ENCODE data around the gene NPDC1. TPM values are rescaled to one million over a fixed set of nuclear protein-coding genes. Genes with fewer than 3 reads are reported as not detected.

The NPDC1 gene
- total RNA-seq, 1 experiment from 2014 or later, result 73.9 TPM

DNA sequence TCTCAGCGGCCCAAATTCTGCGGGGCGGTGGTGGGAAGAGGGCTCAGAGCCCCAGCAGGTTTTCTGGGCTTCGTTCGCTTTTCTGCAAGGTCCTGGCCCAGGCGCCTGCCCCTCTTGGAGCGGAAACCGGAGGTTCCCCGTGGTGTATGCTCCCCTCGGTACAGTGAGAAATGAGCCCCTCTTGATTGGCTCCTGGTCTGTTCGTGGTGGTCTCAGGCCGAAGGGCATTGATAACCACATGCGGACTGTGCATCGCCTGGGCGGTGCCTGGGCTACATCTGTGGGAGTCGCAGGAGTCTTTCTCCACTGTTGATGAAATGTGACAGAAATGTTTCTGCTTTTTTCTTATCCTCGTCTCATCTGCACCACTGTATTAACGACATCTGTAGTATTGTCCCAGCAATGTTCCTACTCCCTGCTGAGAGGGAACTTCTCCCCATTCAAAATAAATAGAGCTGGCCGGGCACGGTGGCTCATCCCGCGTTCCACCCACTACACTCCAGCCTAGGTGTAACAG is 41.5 kb upstream of the NPDC1 start:
- intact Hi-C loops (cut with micrococcal nuclease; ENCODE audit: unreplicated experiment), result no loop called here
- no peak for TF ChIP-seq EZH2 (IDR thresholded peaks at IDR 0.05; ENCODE audit: borderline replicate concordance, low read depth, low read length, poor library complexity, severe bottlenecking)
- TF ChIP-seq, protein P1, sequence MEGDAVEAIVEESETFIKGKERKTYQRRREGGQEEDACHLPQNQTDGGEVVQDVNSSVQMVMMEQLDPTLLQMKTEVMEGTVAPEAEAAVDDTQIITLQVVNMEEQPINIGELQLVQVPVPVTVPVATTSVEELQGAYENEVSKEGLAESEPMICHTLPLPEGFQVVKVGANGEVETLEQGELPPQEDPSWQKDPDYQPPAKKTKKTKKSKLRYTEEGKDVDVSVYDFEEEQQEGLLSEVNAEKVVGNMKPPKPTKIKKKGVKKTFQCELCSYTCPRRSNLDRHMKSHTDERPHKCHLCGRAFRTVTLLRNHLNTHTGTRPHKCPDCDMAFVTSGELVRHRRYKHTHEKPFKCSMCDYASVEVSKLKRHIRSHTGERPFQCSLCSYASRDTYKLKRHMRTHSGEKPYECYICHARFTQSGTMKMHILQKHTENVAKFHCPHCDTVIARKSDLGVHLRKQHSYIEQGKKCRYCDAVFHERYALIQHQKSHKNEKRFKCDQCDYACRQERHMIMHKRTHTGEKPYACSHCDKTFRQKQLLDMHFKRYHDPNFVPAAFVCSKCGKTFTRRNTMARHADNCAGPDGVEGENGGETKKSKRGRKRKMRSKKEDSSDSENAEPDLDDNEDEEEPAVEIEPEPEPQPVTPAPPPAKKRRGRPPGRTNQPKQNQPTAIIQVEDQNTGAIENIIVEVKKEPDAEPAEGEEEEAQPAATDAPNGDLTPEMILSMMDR (conservative IDR thresholded peaks at IDR 0.05; ENCODE audit: low read depth, low read length), result no peak
- CTCF ChIA-PET, result interaction anchor here (0.6 to 1.3 kb wide), 5 partner anchors 17 to 149 kb away, joined by 3 to 6 read pairs (median 3); partner anchors contain the start of gene SAPCD2
- peaks cover 25% of the 10 kb centered on the region for H3K4me1 ChIP-seq (ENCODE audit: insufficient read depth, low read length, poor library complexity, severe bottlenecking)
- H3K36me3 ChIP-seq (ENCODE audit: insufficient read depth, low read length, poor library complexity, severe bottlenecking), result no peaks in the 10 kb centered on the region
- BruUV-seq (replicated peaks), result no TSS peak
- no peak for DNase-seq (ENCODE audit: low spot score)
- H3K4me3 ChIP-seq (ENCODE audit: low read depth, low read length, poor library complexity, severe bottlenecking), result peak overlapping the region; percentile 67
- POLR2A ChIA-PET (ENCODE audit: low non-redundant PET), result interaction anchor here (0.6 kb wide), 1 partner anchor 147 kb away, joined by 4 read pairs; no protein-coding TSS in a partner anchor
- H3K27me3 ChIP-seq (replicated peaks; ENCODE audit: insufficient read depth, low read depth, low read length, poor library complexity), result no peaks in the 10 kb centered on the region
- peak overlapping the region; percentile 79 for H3K27ac ChIP-seq (ENCODE audit: low read depth, low read length, poor library complexity, severe bottlenecking)
- no peaks in the 10 kb centered on the region for H3K9me3 ChIP-seq (ENCODE audit: low read depth, low read length, poor library complexity, severe bottlenecking)

DNA sequence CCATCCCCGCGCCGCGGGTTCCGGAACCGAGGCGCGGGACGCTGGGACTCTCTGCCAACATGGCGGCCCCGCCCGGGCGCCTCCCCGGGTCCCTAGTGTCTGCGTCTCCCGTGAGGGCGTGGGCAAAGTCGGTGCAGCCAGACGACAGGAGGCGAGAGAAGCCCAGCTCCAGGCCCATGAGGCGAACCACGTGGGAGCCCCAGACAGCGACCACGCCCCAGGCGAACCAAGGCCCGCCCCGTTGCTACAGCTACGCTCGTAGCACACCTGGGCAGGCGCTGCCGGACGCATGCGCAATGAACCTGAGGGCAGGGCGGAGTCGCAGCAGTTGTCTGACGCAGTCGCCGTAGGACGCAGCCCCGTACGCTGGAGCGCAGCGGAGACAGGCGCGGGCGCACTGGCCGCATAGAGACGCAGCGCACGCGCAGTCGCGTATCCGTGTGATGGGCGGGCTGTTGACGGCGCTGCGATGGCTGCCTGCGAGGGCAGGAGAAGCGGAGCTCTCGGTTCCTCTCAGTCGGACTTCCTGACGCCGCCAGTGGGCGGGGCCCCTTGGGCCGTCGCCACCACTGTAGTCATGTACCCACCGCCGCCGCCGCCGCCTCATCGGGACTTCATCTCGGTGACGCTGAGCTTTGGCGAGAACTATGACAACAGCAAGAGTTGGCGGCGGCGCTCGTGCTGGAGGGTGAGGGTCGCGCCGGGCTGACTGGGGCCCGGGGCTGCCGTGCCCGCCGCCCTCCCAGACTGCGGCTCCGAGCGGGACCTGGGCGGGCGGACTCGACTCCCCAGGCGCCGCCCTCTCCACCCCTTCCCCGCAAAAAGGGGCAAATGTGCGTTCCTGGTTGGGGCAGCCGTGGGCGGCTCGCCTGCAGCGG is 40.8 kb upstream of the NPDC1 start, which contains the start of gene MAN1B1:
TSS of gene MAN1B1 (plus strand) at position 455 of the 878 bp plus-strand sequence. CDS start at position 470, 15 bp downstream.
- Histone ChIP-seq H3K4me3 (ENCODE audit: low read depth, low read length, poor library complexity, severe bottlenecking) (peak within 1 kb of the TSS; percentile 67), H3K36me3 (ENCODE audit: insufficient read depth, low read length, poor library complexity, severe bottlenecking) (no peaks in the 10 kb centered on the region), H3K27me3 (replicated peaks; ENCODE audit: insufficient read depth, low read depth, low read length, poor library complexity) (no peaks in the 10 kb centered on the region), H3K4me1 (ENCODE audit: insufficient read depth, low read length, poor library complexity, severe bottlenecking) (peaks cover 25% of the 10 kb centered on the region), H3K9me3 (ENCODE audit: low read depth, low read length, poor library complexity, severe bottlenecking) (no peaks in the 10 kb centered on the region), H3K27ac (ENCODE audit: low read depth, low read length, poor library complexity, severe bottlenecking) (peak within 1 kb of the TSS; percentile 88)
- TF ChIP-seq, protein P1 (conservative IDR thresholded peaks at IDR 0.05; ENCODE audit: low read depth, low read length), result no peak
- TF ChIP-seq EZH2 (IDR thresholded peaks at IDR 0.05; ENCODE audit: borderline replicate concordance, low read depth, low read length, poor library complexity, severe bottlenecking), result no peak
- POLR2A ChIA-PET (ENCODE audit: low non-redundant PET), result interaction anchor here (0.5 to 0.6 kb wide), 3 partner anchors 17 to 147 kb away, joined by 3 to 7 read pairs (median 4); partner anchors contain the start of gene SAPCD2
- peak; percentile 99 for DNase-seq (ENCODE audit: low spot score)
- intact Hi-C loops (cut with micrococcal nuclease; ENCODE audit: unreplicated experiment), result no loop called here
- CTCF ChIA-PET, result interaction anchor here (0.6 to 1.3 kb wide), 7 partner anchors 19 to 150 kb away, joined by 3 to 7 read pairs (median 3); no protein-coding TSS in a partner anchor
- BruUV-seq (replicated peaks), result no TSS peak

DNA sequence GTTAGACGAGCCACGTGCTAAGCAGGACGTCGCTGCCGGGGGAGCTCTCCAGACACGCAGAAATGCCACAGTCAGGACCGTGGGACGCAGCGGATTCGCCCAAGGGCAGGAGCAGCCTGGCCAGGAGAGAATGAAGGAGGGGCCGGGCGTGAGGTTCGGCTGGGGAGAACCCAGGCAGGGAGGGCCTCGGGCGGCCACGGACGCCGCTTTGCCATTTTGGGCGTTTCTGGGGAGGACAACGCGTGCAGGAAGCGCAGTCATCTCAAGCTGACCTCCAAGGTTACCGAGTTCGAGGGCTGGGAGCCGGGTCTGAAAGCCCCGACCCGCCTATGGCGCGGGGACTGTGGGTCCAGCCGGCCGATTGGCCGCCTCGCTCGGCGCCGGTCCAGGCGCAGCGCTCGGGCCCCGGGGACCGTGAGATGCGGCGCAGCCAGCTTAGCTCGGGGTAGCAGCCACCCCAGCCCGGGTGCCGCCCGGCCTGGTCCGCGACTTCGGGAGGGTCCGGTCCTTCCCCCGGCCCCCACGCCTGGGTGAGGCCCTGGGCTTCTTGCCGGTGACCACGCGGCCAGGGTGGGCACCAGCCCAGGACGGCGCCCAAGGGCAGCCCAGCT is 40.0 kb upstream of the NPDC1 start:
- no TSS peak for BruUV-seq (replicated peaks)
- peak overlapping the region; percentile 88 for H3K27ac ChIP-seq (ENCODE audit: low read depth, low read length, poor library complexity, severe bottlenecking)

More for the DNA sequence above, 40.0 kb upstream of the NPDC1 start:
- peak overlapping the region; percentile 67 for H3K4me3 ChIP-seq (ENCODE audit: low read depth, low read length, poor library complexity, severe bottlenecking)
- H3K4me1 ChIP-seq (ENCODE audit: insufficient read depth, low read length, poor library complexity, severe bottlenecking), result peaks cover 25% of the 10 kb centered on the region
- H3K27me3 ChIP-seq (replicated peaks; ENCODE audit: insufficient read depth, low read depth, low read length, poor library complexity), result no peaks in the 10 kb centered on the region
- H3K9me3 ChIP-seq (ENCODE audit: low read depth, low read length, poor library complexity, severe bottlenecking), result no peaks in the 10 kb centered on the region
- no peaks in the 10 kb centered on the region for H3K36me3 ChIP-seq (ENCODE audit: insufficient read depth, low read length, poor library complexity, severe bottlenecking)
- intact Hi-C loops (cut with micrococcal nuclease; ENCODE audit: unreplicated experiment), result no loop called here
- ChIA-PET CTCF (interaction anchor here (0.6 to 1.3 kb wide), 5 partner anchors 18 to 138 kb away, joined by 3 to 7 read pairs (median 4); no protein-coding TSS in a partner anchor), POLR2A (ENCODE audit: low non-redundant PET) (no interaction called here)
- DNase-seq (ENCODE audit: low spot score), result no peak
- TF ChIP-seq, protein P1 (conservative IDR thresholded peaks at IDR 0.05; ENCODE audit: low read depth, low read length), result no peak
- TF ChIP-seq EZH2 (IDR thresholded peaks at IDR 0.05; ENCODE audit: borderline replicate concordance, low read depth, low read length, poor library complexity, severe bottlenecking), result no peak

Data from A673 (cell line).